DND-41 (cell line): ENCODE results near the gene SULT1B1.

Experiments used
- EZH2 ChIP-seq: IDR thresholded peaks from 3 replicates; pipeline ENCODE4 v1.6.1; 2012; ENCODE audit warnings: borderline replicate concordance, low read depth, mild to moderate bottlenecking, moderate library complexity, low read length, inconsistent platforms; ENCODE audit not compliant: severe bottlenecking
- TF ChIP-seq, protein P1 (sequence below): IDR thresholded peaks from 2 replicates; pipeline ENCODE4 v1.5.1; 2012; ENCODE audit warnings: borderline replicate concordance, low read length, moderate library complexity, mild to moderate bottlenecking; ENCODE audit not compliant: poor library complexity, severe bottlenecking; ENCODE audit errors: extremely low read depth

DNA sequence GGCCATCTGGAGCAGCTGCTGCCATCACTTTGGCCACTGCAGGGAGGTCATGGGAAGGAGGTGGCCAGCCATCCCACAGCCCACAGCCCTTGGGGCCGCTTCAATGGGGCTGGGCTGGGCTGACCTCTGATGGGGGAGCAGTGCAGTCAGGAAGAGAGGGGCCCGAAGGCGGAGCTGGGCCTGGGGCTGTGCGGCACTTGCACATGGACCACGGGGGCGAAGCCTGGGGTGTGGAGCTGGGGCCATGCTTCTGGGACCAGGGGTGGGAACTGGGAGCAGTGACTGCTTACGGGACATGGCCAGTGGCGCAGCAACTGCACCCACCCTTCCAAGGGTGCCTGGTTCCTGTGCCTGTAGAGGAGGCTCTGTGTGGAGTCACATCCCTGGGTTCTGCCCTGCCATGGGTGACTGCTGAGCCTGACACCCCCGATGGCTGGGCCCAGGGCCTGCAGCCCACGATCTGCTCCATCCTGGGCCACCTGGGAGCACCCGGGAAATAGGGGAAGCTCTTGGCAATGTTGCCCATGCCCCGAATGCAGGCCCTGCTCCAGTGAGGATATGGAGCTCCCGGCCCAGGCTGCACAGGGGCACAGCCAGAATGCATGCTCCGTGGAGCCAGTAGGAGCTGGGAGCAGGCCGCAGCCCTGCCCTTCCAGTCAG, 22.4 kb upstream of the SULT1B1 start:
- TF ChIP-seq, protein P1, sequence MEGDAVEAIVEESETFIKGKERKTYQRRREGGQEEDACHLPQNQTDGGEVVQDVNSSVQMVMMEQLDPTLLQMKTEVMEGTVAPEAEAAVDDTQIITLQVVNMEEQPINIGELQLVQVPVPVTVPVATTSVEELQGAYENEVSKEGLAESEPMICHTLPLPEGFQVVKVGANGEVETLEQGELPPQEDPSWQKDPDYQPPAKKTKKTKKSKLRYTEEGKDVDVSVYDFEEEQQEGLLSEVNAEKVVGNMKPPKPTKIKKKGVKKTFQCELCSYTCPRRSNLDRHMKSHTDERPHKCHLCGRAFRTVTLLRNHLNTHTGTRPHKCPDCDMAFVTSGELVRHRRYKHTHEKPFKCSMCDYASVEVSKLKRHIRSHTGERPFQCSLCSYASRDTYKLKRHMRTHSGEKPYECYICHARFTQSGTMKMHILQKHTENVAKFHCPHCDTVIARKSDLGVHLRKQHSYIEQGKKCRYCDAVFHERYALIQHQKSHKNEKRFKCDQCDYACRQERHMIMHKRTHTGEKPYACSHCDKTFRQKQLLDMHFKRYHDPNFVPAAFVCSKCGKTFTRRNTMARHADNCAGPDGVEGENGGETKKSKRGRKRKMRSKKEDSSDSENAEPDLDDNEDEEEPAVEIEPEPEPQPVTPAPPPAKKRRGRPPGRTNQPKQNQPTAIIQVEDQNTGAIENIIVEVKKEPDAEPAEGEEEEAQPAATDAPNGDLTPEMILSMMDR = no peak
- TF ChIP-seq EZH2 = no peak
